T-helper 2 cell treated with Interferon-gamma antibody and Interleukin-4, amounts not matched to agents 5 μg/mL and 100 μg/mL, for 36 hours (primary cell): ENCODE results near the gene CNOT9.

Experiments used
- DNase-seq: peaks from one replicate; pipeline ENCODE4 v3.0.0; 2021; ENCODE audit warnings: low spot score
- H3K27ac Mint-ChIP-seq: one replicate; pipeline ENCODE4 v1.8.0; 2021; ENCODE audit warnings: mild to moderate bottlenecking, mixed read lengths
- H3K27me3 Mint-ChIP-seq: one replicate; pipeline ENCODE4 v1.8.0; 2021; ENCODE audit warnings: low read depth, mixed read lengths
- H3K36me3 Mint-ChIP-seq: one replicate; pipeline ENCODE4 v1.8.0; 2021; ENCODE audit warnings: low read depth, mixed read lengths
- H3K4me1 Mint-ChIP-seq: one replicate; pipeline ENCODE4 v1.8.0; 2021; ENCODE audit warnings: low read depth, mixed read lengths
- H3K4me3 Mint-ChIP-seq: one replicate; pipeline ENCODE4 v1.8.0; 2022; ENCODE audit warnings: mild to moderate bottlenecking, moderate library complexity, mixed read lengths
- H3K9me3 Mint-ChIP-seq: one replicate; pipeline ENCODE4 v1.8.0; 2021; ENCODE audit warnings: mixed read lengths

The CNOT9 gene

DNA sequence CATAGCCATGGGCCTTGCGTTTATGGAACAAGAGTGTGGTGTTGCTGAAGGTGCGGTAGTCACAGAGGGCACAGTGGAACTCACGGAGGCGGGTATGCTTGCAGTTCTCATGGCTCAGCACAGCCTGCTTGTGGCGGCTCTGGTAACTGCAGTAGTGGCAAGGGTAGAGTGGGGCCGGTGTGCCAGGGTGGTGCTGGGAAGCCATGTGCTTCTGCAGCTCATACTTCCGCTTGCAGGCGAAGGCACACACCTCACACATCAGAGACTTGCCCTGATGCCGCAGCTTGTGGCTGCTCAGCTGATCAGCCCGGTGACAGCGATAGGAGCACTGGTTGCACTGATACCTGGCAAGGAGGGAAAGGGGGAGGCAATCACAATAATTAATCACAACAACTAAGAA lies 76.1 kb downstream of the CNOT9 start:
- H3K4me1 Mint-ChIP-seq, result no peaks in the 10 kb centered on the region
- H3K9me3 Mint-ChIP-seq, result no peaks in the 10 kb centered on the region
- H3K27me3 Mint-ChIP-seq, result no peaks in the 10 kb centered on the region
- H3K36me3 Mint-ChIP-seq, result peaks cover 47% of the 10 kb centered on the region
- H3K4me3 Mint-ChIP-seq, result no peak overlapping the region
- H3K27ac Mint-ChIP-seq, result no peak overlapping the region
- no peak for DNase-seq

DNA sequence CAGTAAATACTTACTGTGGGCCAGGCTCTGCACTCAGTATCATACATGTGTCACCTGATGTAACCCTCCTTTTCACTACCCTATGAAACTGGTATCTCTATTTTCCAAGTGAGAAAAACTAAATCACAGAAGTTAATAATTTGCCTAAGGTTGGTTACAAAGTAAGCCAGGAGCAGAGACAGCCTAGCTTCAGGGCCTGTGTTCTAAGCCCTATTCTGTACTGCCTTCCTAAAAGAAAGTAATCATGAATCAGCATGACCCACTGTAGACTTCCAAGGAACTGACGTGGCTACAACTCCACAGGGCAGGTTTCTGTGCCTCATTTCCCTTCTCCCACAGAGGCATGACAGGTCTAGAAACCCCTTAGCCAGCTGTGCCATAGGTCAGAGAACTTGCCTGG lies 76.5 kb downstream of the CNOT9 start:
- H3K27me3 Mint-ChIP-seq, result no peaks in the 10 kb centered on the region
- DNase-seq, result no peak

More for the DNA sequence above, 76.5 kb downstream of the CNOT9 start:
- H3K9me3 Mint-ChIP-seq, result no peaks in the 10 kb centered on the region
- no peaks in the 10 kb centered on the region for H3K4me1 Mint-ChIP-seq
- H3K4me3 Mint-ChIP-seq, result no peak overlapping the region
- H3K36me3 Mint-ChIP-seq, result peaks cover 47% of the 10 kb centered on the region
- no peak overlapping the region for H3K27ac Mint-ChIP-seq
